ENCODE data around the gene UBE2Q1. TPM values are rescaled to one million over a fixed set of nuclear protein-coding genes. Genes with fewer than 3 reads are reported as not detected.

UBE2Q1 gene
- total and polyA plus RNA-seq, 2 of the 4 experiments (the other 2 are of a cell fraction): 20.6 to 24.7 TPM

DNA sequence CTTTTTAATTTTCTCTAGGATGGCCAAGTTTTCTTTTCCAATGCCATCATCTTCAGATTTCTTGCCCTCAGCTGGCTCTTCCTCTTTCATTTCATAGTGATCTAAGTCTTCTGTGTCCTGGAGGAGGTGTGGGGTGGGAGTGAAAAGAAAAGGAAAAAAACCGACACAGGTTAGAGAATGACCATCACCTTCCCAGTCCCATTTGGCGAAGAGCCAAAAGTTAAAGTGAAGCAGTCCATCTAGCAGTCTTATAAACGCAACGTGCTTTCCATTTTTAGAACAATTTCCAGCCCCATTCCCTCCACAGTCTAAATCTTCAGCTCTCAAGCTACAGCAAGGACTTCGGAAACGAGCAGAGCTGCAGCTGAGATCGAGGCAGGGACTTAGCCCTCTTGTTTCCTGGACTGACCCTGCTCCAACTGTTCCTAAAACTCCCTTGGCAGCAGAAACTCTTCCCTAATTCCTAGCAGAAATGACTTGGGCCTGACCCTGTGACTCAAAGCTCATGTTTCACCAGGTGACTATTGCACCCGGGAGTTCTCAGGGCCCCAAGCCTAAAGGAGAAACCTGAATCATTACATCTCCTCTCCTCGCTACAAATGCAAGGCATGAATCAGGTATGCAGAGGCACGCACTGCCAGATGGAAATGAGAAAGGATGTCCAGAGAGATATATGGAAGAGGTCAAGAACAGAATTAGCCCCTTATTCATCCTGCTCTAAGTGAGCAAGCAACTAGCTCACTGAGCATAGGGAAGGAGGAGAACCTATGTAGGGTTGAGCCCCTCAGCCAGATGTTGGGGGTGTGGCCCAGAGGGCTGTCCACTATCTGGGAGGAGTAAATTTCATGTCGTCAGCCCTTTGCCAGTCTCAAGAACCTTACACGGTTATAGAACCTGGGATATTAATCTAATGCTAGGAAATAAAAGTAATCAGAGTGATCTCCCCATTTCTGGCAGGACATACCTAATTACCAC is 5.1 kb downstream of the UBE2Q1 start:
- Histone ChIP-seq H2BK20ac (ENCODE audit: low read depth, low read length) (no peak overlapping the region), H4K8ac (ENCODE audit: low read depth in 2 of 2, low read length in 2 of 2) (no peak overlapping the region), H3K23ac (ENCODE audit: low read depth, low read length) (no peak overlapping the region), H3K4ac (ENCODE audit: low read depth, low read length) (no peak overlapping the region), H4K5ac (ENCODE audit: low read depth, low read length) (no peak overlapping the region), H3K4me3 (ENCODE audit: insufficient read depth, low read depth, low read length) (no peak overlapping the region), H2BK5ac (ENCODE audit: low read depth, low read length, poor library complexity, severe bottlenecking) (no peak overlapping the region), H3K14ac (replicated peaks; ENCODE audit: low read depth, low read length) (no peak overlapping the region; the same call in 1 of the 2 replicates), H2BK120ac (ENCODE audit: low read depth, low read length) (no peak overlapping the region), H3K27me3 (ENCODE audit: control insufficient read depth, insufficient read depth, low read length) (no peaks in the 10 kb centered on the region), H4K91ac (ENCODE audit: insufficient read depth, low read depth, low read length) (no peak overlapping the region), H3K27ac (ENCODE audit: insufficient read depth, low read length) (no peak overlapping the region), H3K56ac (ENCODE audit: extremely low read depth, insufficient read depth, low read length) (no peak overlapping the region), H3K9me3 (ENCODE audit: control insufficient read depth, insufficient read depth, low read length) (no peaks in the 10 kb centered on the region), H3K9me1 (ENCODE audit: insufficient read depth, low read length) (peaks cover 17% of the 10 kb centered on the region; the same call in 1 of the 2 replicates), H2AK5ac (ENCODE audit: low read depth, low read length) (no peak overlapping the region), H2AK9ac (replicated peaks; ENCODE audit: low read depth, low read length, poor library complexity) (no peak overlapping the region), H3K36me3 (ENCODE audit: control insufficient read depth, insufficient read depth, low read length) (peaks cover 65% of the 10 kb centered on the region), H2BK15ac (ENCODE audit: low read depth, low read length) (no peak overlapping the region), H3K18ac (ENCODE audit: low read depth, low read length) (no peak overlapping the region), H3K9ac (ENCODE audit: low read depth, low read length) (no peak overlapping the region), H3K4me2 (ENCODE audit: low read depth, low read length) (no peak overlapping the region), H3K79me1 (ENCODE audit: low read depth in 1 of 2, low read length in 2 of 2) (peaks cover 29 to 64% of the 10 kb centered on the region in 2 experiments), H3K4me1 (ENCODE audit: control insufficient read depth, insufficient read depth, low read length) (peaks cover 6% of the 10 kb centered on the region), H2AFZ (replicated peaks; ENCODE audit: low read length, poor library complexity) (no peak overlapping the region), H4K20me1 (ENCODE audit: insufficient read depth, low read length) (peaks cover 54% of the 10 kb centered on the region; the same call in 1 of the 2 replicates)
- POLR2A ChIA-PET (ENCODE audit: unreplicated experiment): interaction anchor here (0.5 kb wide), 1 partner anchor 20 kb away, joined by 6 read pairs; no protein-coding TSS in a partner anchor
- CTCF ChIA-PET: no interaction called here
- intact Hi-C loops (cut with micrococcal nuclease): no loop called here
- peak; percentile 34 for DNase-seq
- TF ChIP-seq POLR2A (IDR thresholded peaks at IDR 0.05; ENCODE audit: low read depth, low read length) (no peak), BHLHE40 (IDR thresholded peaks at IDR 0.05; ENCODE audit: low read depth, low read length) (no peak), RAD21 (IDR thresholded peaks at IDR 0.05; ENCODE audit: low read length) (no peak), CHD1 (IDR thresholded peaks at IDR 0.05; ENCODE audit: low read depth, low read length) (no peak), MAZ (IDR thresholded peaks at IDR 0.05; ENCODE audit: borderline replicate concordance, low read depth, low read length) (no peak), RFX5 (IDR thresholded peaks at IDR 0.05; ENCODE audit: low read depth, low read length) (no peak), FOS (IDR thresholded peaks at IDR 0.05; ENCODE audit: low read depth, low read length) (no peak)
- TF ChIP-seq, protein P1, sequence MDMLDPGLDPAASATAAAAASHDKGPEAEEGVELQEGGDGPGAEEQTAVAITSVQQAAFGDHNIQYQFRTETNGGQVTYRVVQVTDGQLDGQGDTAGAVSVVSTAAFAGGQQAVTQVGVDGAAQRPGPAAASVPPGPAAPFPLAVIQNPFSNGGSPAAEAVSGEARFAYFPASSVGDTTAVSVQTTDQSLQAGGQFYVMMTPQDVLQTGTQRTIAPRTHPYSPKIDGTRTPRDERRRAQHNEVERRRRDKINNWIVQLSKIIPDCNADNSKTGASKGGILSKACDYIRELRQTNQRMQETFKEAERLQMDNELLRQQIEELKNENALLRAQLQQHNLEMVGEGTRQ (IDR thresholded peaks at IDR 0.05; ENCODE audit: low read depth, low read length): no peak
- no peak for ATAC-seq (ENCODE audit: low read depth)
- dilution Hi-C loops (cut with HindIII; ENCODE audit: low sequenced_read_pairs, unreplicated experiment): no loop called here
- 67% methylated on average over 2 of the region's 12 CpGs; no CpG with 5 or more reads in 1 of the 2 experiments for WGBS, 2 experiments (ENCODE audit: extremely low coverage in 2 of 2, insufficient read length in 1 of 2)
- in situ Hi-C loops (cut with MboI; ENCODE audit: low sequenced_read_pairs): no loop called here
- BruUV-seq (replicated peaks): no TSS peak

All from IMR-90 (cell line).